GM12878 (cell line): Measurements from ENCODE around the gene GRK2. TPM values are rescaled to one million over a fixed set of nuclear protein-coding genes. Genes with fewer than 3 reads are reported as not detected.

ENCODE experiments used
- ATAC-seq: fragments of 200-7000 bp; cut with Tn5 transposase; 3 replicates; pipeline ENCODE4 v1.9.1; 2020; ENCODE audit warnings: mild to moderate bottlenecking, moderate library complexity
- BruUV-seq: library from RNA; stranded (reverse); fragments of 400-500 nt; replicated peaks from 2 replicates; lab custom pipeline; 2021; lab: Mats Ljungman, UMichigan
- CTCF ChIA-PET: fragments of 300-600 bp; sonication (Branson Sonifier 250); formaldehyde crosslinking; extraction: SDS; loops from one replicate; lab custom pipeline; 2021; ENCODE audit warnings: inconsistent platforms; lab: Yijun Ruan, JAX
- POLR2A ChIA-PET: fragments of 350-600 bp; formaldehyde crosslinking; extraction: SDS; loops from one replicate; lab custom pipeline; 2021; ENCODE audit warnings: inconsistent platforms; lab: Charles Lee
- RAD21 ChIA-PET: fragments of 300-600 bp; sonication (Branson Sonifier 250); formaldehyde crosslinking; loops from one replicate; lab custom pipeline; 2023; ENCODE audit warnings: antibody characterized with exemption; ENCODE audit not compliant: unreplicated experiment; lab: Charles Lee
- SMC1A ChIA-PET: fragments of 300-600 bp; sonication (Branson Sonifier 250); formaldehyde crosslinking; loops from one replicate; lab custom pipeline; 2023; ENCODE audit not compliant: unreplicated experiment, uncharacterized antibody; lab: Charles Lee
- DNase-seq: peaks from one replicate; pipeline ENCODE4 v3.0.0-alpha.2; 2011; ENCODE audit warnings: low read depth, low spot score
- FAIRE-seq: peaks from 3 replicates; lab custom pipeline; 2011; peaks lifted over from hg19 to GRCh38; lab: Jason Lieb, UNC
- H2AFZ ChIP-seq: 2 replicates; pipeline ENCODE4 v1.6.0; 2011; ENCODE audit warnings: low read depth, low read length, control low read depth; ENCODE audit not compliant: control insufficient read depth
- H3K27ac ChIP-seq: 2 replicates; pipeline ENCODE4 v1.5.1; 2011; ENCODE audit warnings: control low read depth; ENCODE audit not compliant: control insufficient read depth, insufficient read depth
- H3K27me3 ChIP-seq, 2 experiments: replicated peaks in 1 of 2; 2 replicates each; pipeline versions ENCODE4 v1.6.0 to v1.6.1; 2011; ENCODE audit warnings: low read length in 1 of 2; ENCODE audit not compliant: control insufficient read depth in 2 of 2, insufficient read depth in 2 of 2
- H3K36me3 ChIP-seq, 2 experiments: 2 replicates each; pipeline ENCODE4 v1.5.1; 2011; ENCODE audit warnings: low read length in 1 of 2; ENCODE audit not compliant: control insufficient read depth in 2 of 2, insufficient read depth in 2 of 2
- H3K4me1 ChIP-seq: 2 replicates; pipeline ENCODE4 v1.6.1; 2011; ENCODE audit warnings: mild to moderate bottlenecking, low read length, moderate library complexity, mixed read lengths; ENCODE audit not compliant: control insufficient read depth, insufficient read depth
- H3K4me2 ChIP-seq: 2 replicates; pipeline ENCODE4 v1.6.0; 2011; ENCODE audit warnings: control low read depth; ENCODE audit not compliant: control insufficient read depth, insufficient read depth
- H3K4me3 ChIP-seq: fragments of 200-600 bp; sonication (generic); 2 replicates; pipeline ENCODE4 v1.5.1; 2016
- H3K79me2 ChIP-seq: 2 replicates; pipeline ENCODE4 v1.6.0; 2011; ENCODE audit warnings: low read length; ENCODE audit not compliant: control insufficient read depth, insufficient read depth
- H3K9ac ChIP-seq: 2 replicates; pipeline ENCODE4 v1.8.0; 2011; ENCODE audit warnings: low read length, control low read depth, mixed read lengths; ENCODE audit not compliant: control insufficient read depth, insufficient read depth
- H3K9me3 ChIP-seq: replicated peaks from 3 replicates; pipeline ENCODE4 v1.5.1; 2011; ENCODE audit warnings: mild to moderate bottlenecking, low read length; ENCODE audit not compliant: control insufficient read depth, insufficient read depth
- H4K20me1 ChIP-seq: 2 replicates; pipeline ENCODE4 v1.6.0; 2011; ENCODE audit not compliant: control insufficient read depth, insufficient read depth
- IKZF2 ChIP-seq, 2 experiments: fragments of 450-650 bp; IDR thresholded peaks; 2 replicates each; pipeline ENCODE4 v1.6.1; 2017; ENCODE audit warnings: mild to moderate bottlenecking in 2 of 2, moderate library complexity in 2 of 2
- POLR2A ChIP-seq: IDR thresholded peaks from 2 replicates; pipeline ENCODE4 v1.6.1; 2011; ENCODE audit warnings: low read depth, mild to moderate bottlenecking, low read length
- WRNIP1 ChIP-seq: IDR thresholded peaks from 2 replicates; pipeline ENCODE4 v1.6.1; 2011; ENCODE audit warnings: low read depth, low read length, improper control_type of control experiment, borderline replicate concordance
- WGBS: methylation state at CpG from one replicate; pipeline ENCODE4 v1.1.6; 2016; ENCODE audit warnings: low lambda C conversion rate; ENCODE audit not compliant: insufficient replicate concordance, insufficient coverage; ENCODE audit errors: missing lambda C conversion rate; 5-methylcytosine and 5-hydroxymethylcytosine counted together
- in situ Hi-C: fragments of 300-500 bp; cut with MboI; formaldehyde crosslinking; loops from 9 replicates; pipeline ENCODE4 v1.14.3; 2018; ENCODE audit warnings: mixed read lengths
- intact Hi-C: fragments of 100-400 bp; cut with micrococcal nuclease; formaldehyde crosslinking; loops from one replicate; pipeline ENCODE4 v1.14.2; 2022; ENCODE audit not compliant: unreplicated experiment
- polyA plus RNA-seq, 11 experiments: library from polyadenylated mRNA; depleted of rRNA in 4 of 11; unstranded in 6 of 11; stranded (reverse) in 5 of 11; fragments of >200 nt; fragmentation: Nextera tagmentation in 4 of 11; fragmentation: Illumina TruSeq in 1 of 11; extraction: Ambion mirVana in 4 of 11; extraction: Trizol in 1 of 11; gene quantifications; 1 replicate in 1 of 11; 2 replicates in 10 of 11; pipeline versions ENCODE4 v1.2.1 to v1.2.3, GENCODE V29; 2011 to 2016; ENCODE audit warnings: inconsistent platforms in 2 of 11, missing spikeins in 2 of 11, low read depth in 1 of 11
- total RNA-seq, 4 experiments: library from RNA; depleted of rRNA in 3 of 4; stranded (reverse); fragments of >200 nt in 3 of 4; fragmentation: Illumina TruSeq in 1 of 4; extraction: Trizol in 1 of 4; gene quantifications; 2 replicates each; pipeline versions ENCODE4 v1.2.1 to v1.2.3, GENCODE V29; 2013 to 2021

Gene GRK2
- total and polyA plus RNA-seq, 10 of the 15 experiments (the other 5 are each of a cell fraction or from before 2014, with no cell fraction given): 1.0 to 160 (median 66.1) TPM

DNA sequence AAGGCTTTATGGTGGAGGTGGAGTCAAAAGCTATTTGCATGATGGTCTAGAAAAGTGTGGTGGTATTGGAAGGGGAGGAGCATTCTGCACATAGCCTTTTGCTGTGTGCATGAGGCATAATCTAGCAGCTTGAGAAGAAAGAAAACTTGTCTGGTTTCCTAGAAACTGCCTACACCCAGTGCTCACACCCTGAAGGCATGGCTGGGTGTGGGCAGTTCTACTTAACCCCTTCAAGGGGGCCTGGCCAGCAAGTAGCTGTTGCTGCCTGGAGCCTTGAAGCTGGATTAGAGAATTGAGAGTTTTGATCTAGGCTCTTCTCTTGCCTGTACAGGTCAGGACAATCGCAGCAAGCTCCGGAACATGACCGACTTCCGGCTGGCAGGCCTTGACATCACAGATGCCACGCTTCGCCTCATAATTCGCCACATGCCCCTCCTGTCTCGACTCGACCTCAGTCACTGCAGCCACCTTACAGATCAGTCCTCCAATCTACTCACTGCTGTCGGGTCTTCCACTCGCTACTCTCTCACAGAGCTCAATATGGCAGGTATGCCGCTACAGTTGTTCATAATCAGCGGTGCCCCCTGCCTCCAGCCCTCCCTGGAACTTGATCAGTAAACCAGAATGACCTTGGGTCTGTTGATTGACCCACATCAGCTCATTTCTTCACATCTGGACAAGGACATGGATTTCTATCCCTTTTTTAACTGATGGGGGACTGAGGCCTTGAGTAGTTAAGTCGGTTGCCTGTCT is 12.2 kb upstream of the GRK2 start:
- Histone ChIP-seq H3K4me2 (no peak overlapping the region), H2AFZ (no peak overlapping the region), H3K9ac (no peak overlapping the region), H4K20me1 (peaks cover 5% of the 10 kb centered on the region; the same call in 1 of the 2 replicates), H3K79me2 (no peaks in the 10 kb centered on the region), H3K4me1 (no peaks in the 10 kb centered on the region), H3K9me3 (no peaks in the 10 kb centered on the region), H3K4me3 (no peak overlapping the region), H3K36me3 (peaks cover 56 to 60% of the 10 kb centered on the region in 2 experiments), H3K27me3 (no peaks in the 10 kb centered on the region), H3K27ac (no peak overlapping the region)
- RAD21 ChIA-PET: interaction anchor here (0.9 to 1.5 kb wide), 2 partner anchors 14 to 64 kb away, joined by 3 to 6 read pairs; no protein-coding TSS in a partner anchor
- TF ChIP-seq POLR2A (0 out of 2 replicates have a peak, but pooled peaks have one; percentile 15), IKZF2 (IDR thresholded peaks at IDR 0.05) (no peak)
- WGBS: 97% methylated on average over 14 of the region's 14 CpGs
- no peak for FAIRE-seq
- POLR2A ChIA-PET: interaction anchor here (1.1 kb wide), 1 partner anchor 14 kb away, joined by 4 read pairs; no protein-coding TSS in a partner anchor
- no peak for ATAC-seq
- in situ Hi-C loops (no loop called here), intact Hi-C loops (no loop called here)
- CTCF ChIA-PET: interaction anchor here (0.7 to 4.1 kb wide), 9 partner anchors 8 to 141 kb away, joined by 3 to 30 read pairs (median 6); no protein-coding TSS in a partner anchor
- BruUV-seq: no TSS peak
- SMC1A ChIA-PET: interaction anchor here (1.5 to 2.7 kb wide), 2 partner anchors 8 to 14 kb away, joined by 5 to 12 read pairs; no protein-coding TSS in a partner anchor
- DNase-seq: no peak

DNA sequence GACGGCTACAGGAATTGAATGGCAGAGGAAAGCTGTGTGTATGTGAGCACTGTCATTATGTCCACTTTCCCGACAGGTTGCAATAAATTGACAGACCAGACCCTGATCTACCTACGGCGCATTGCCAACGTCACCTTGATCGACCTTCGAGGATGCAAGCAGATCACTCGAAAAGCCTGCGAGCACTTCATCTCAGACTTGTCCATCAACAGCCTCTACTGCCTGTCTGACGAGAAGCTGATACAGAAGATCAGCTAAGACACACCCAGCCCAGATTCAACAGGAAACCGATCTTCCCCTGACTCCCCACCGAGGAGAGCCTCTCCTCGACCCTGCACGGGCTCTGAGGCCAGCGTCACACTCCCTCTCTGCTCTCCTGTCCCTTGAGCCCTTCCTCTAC is 11.5 kb upstream of the GRK2 start:
- H3K9ac ChIP-seq: no peak overlapping the region
- no peak for FAIRE-seq
- no peaks in the 10 kb centered on the region for H3K9me3 ChIP-seq
- H3K4me1 ChIP-seq: no peaks in the 10 kb centered on the region
- CTCF ChIA-PET: interaction anchor here (0.8 to 4.1 kb wide), 5 partner anchors 8 to 63 kb away, joined by 3 to 30 read pairs (median 4); no protein-coding TSS in a partner anchor
- no peak overlapping the region for H3K4me2 ChIP-seq
- no peak overlapping the region for H2AFZ ChIP-seq
- intact Hi-C loops: no loop called here
- peaks cover 51 to 54% of the 10 kb centered on the region in 2 experiments for H3K36me3 ChIP-seq
- H3K4me3 ChIP-seq: no peak overlapping the region
- RAD21 ChIA-PET: interaction anchor here (0.9 kb wide), 1 partner anchor 63 kb away, joined by 3 read pairs; no protein-coding TSS in a partner anchor
- in situ Hi-C loops: no loop called here
- BruUV-seq: no TSS peak
- H4K20me1 ChIP-seq: peaks cover 5% of the 10 kb centered on the region; the same call in 1 of the 2 replicates
- POLR2A ChIA-PET: no interaction called here
- SMC1A ChIA-PET: interaction anchor here (1.5 to 2.7 kb wide), 2 partner anchors 7 to 15 kb away, joined by 5 to 12 read pairs; no protein-coding TSS in a partner anchor
- no peaks in the 10 kb centered on the region for H3K79me2 ChIP-seq
- H3K27me3 ChIP-seq: no peaks in the 10 kb centered on the region
- ATAC-seq: no peak
- WGBS: 90% methylated on average over 15 of the region's 15 CpGs
- H3K27ac ChIP-seq: no peak overlapping the region
- TF ChIP-seq WRNIP1: no peak
- DNase-seq: no peak
